HG03196 (cell line): Measurements from ENCODE around the gene TMEM218.

Source experiments
- ATAC-seq: cut with Tn5 transposase; IDR thresholded peaks from one replicate; pipeline ENCODE4 v1.9.1; 2021; ENCODE audit not compliant: unreplicated experiment

Gene TMEM218

GRCh38 chr11:125111343-125112207 is at the start of gene TMEM218:
Gene TMEM218 (minus strand): TSS chr11:125111626. CDS start chr11:125102241, 9,385 bp downstream.
- ATAC-seq = peak; percentile 98

- no peak for ATAC-seq
These were observed 46.7 kb upstream of the TMEM218 start for GRCh38 chr11:125157953-125158680.

GRCh38 chr11:125157118-125157733 is 45.8 kb upstream of the TMEM218 start:
- ATAC-seq = no peak

GRCh38 chr11:125156346-125157117 is 45.1 kb upstream of the TMEM218 start:
- ATAC-seq = no peak

- ATAC-seq = no peak
These were observed 44.3 kb upstream of the TMEM218 start for GRCh38 chr11:125155767-125156166.

- ATAC-seq = no peak
These were observed 43.6 kb upstream of the TMEM218 start for GRCh38 chr11:125155100-125155444.

GRCh38 chr11:125154378-125155099 is 43.1 kb upstream of the TMEM218 start:
- no peak for ATAC-seq

- no peak for ATAC-seq
These were observed 42.4 kb upstream of the TMEM218 start for GRCh38 chr11:125153837-125154236.

GRCh38 chr11:125148743-125149142 is 37.3 kb upstream of the TMEM218 start:
- ATAC-seq = no peak

GRCh38 chr11:125148011-125148410 is 36.6 kb upstream of the TMEM218 start:
- ATAC-seq = no peak

GRCh38 chr11:125147280-125147679 is 35.9 kb upstream of the TMEM218 start:
- ATAC-seq = no peak

GRCh38 chr11:125146232-125146631 is 34.8 kb upstream of the TMEM218 start:
- ATAC-seq = no peak

- ATAC-seq = no peak
These were observed 30.5 kb upstream of the TMEM218 start for GRCh38 chr11:125141686-125142535.

- no peak for ATAC-seq
These were observed 29.8 kb upstream of the TMEM218 start for GRCh38 chr11:125141178-125141577.

- ATAC-seq = no peak
These were observed 28.8 kb upstream of the TMEM218 start for GRCh38 chr11:125140233-125140632.

- no peak for ATAC-seq
These were observed 28.4 kb upstream of the TMEM218 start for GRCh38 chr11:125139778-125140177.

- no peak for ATAC-seq
These were observed 27.5 kb upstream of the TMEM218 start for GRCh38 chr11:125138966-125139365.

- ATAC-seq = no peak
These were observed 24.6 kb upstream of the TMEM218 start for GRCh38 chr11:125136001-125136400.

GRCh38 chr11:125132596-125132995 is 21.2 kb upstream of the TMEM218 start:
- ATAC-seq = no peak
